ENCODE results near the gene PRRT2. TPM values are rescaled to one million over a fixed set of nuclear protein-coding genes. Genes with fewer than 3 reads are reported as not detected.

PRRT2 gene
- total and polyA plus RNA-seq, 10 of the 15 experiments (the other 5 are each of a cell fraction or from before 2014, with no cell fraction given), result 0.08 to 0.49 (median 0.12) TPM; not detected in 4

- TF ChIP-seq ETV6 (conservative IDR thresholded peaks at IDR 0.05 in 1 of 2, IDR thresholded peaks at IDR 0.05 in 1 of 2; ENCODE audit: borderline replicate concordance in 1 of 2, low read depth in 1 of 2), result no peak
- TF ChIP-seq PML (IDR thresholded peaks at IDR 0.05; ENCODE audit: low read length), result no peak
- peak; percentile 92 for TF ChIP-seq EED (IDR thresholded peaks at IDR 0.05; ENCODE audit: low read depth)
- TF ChIP-seq MYC (IDR thresholded peaks at IDR 0.05; ENCODE audit: insufficient read depth, insufficient read length, insufficient replicate concordance, low read length, severe bottlenecking), result no peak
- peak; percentile 85 for TF ChIP-seq POLR2A (IDR thresholded peaks at IDR 0.05; ENCODE audit: low read depth, low read length)
- no peak for TF ChIP-seq STAT1 (conservative IDR thresholded peaks at IDR 0.05)
- TF ChIP-seq KLF5 (IDR thresholded peaks at IDR 0.05; ENCODE audit: partially characterized antibody), result no peak
- no peak for TF ChIP-seq IRF4 (IDR thresholded peaks at IDR 0.05; ENCODE audit: low read depth, low read length)
- TF ChIP-seq, protein P1, sequence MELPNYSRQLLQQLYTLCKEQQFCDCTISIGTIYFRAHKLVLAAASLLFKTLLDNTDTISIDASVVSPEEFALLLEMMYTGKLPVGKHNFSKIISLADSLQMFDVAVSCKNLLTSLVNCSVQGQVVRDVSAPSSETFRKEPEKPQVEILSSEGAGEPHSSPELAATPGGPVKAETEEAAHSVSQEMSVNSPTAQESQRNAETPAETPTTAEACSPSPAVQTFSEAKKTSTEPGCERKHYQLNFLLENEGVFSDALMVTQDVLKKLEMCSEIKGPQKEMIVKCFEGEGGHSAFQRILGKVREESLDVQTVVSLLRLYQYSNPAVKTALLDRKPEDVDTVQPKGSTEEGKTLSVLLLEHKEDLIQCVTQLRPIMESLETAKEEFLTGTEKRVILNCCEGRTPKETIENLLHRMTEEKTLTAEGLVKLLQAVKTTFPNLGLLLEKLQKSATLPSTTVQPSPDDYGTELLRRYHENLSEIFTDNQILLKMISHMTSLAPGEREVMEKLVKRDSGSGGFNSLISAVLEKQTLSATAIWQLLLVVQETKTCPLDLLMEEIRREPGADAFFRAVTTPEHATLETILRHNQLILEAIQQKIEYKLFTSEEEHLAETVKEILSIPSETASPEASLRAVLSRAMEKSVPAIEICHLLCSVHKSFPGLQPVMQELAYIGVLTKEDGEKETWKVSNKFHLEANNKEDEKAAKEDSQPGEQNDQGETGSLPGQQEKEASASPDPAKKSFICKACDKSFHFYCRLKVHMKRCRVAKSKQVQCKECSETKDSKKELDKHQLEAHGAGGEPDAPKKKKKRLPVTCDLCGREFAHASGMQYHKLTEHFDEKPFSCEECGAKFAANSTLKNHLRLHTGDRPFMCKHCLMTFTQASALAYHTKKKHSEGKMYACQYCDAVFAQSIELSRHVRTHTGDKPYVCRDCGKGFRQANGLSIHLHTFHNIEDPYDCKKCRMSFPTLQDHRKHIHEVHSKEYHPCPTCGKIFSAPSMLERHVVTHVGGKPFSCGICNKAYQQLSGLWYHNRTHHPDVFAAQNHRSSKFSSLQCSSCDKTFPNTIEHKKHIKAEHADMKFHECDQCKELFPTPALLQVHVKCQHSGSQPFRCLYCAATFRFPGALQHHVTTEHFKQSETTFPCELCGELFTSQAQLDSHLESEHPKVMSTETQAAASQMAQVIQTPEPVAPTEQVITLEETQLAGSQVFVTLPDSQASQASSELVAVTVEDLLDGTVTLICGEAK (IDR thresholded peaks at IDR 0.05; ENCODE audit: borderline replicate concordance), result no peak
- peak; percentile 97 for TF ChIP-seq MEF2B (IDR thresholded peaks at IDR 0.05; ENCODE audit: partially characterized antibody, poor library complexity, severe bottlenecking)
- TF ChIP-seq YY1 (IDR thresholded peaks at IDR 0.05; ENCODE audit: low read depth, low read length), result peak; percentile 86
- TF ChIP-seq, protein P2, sequence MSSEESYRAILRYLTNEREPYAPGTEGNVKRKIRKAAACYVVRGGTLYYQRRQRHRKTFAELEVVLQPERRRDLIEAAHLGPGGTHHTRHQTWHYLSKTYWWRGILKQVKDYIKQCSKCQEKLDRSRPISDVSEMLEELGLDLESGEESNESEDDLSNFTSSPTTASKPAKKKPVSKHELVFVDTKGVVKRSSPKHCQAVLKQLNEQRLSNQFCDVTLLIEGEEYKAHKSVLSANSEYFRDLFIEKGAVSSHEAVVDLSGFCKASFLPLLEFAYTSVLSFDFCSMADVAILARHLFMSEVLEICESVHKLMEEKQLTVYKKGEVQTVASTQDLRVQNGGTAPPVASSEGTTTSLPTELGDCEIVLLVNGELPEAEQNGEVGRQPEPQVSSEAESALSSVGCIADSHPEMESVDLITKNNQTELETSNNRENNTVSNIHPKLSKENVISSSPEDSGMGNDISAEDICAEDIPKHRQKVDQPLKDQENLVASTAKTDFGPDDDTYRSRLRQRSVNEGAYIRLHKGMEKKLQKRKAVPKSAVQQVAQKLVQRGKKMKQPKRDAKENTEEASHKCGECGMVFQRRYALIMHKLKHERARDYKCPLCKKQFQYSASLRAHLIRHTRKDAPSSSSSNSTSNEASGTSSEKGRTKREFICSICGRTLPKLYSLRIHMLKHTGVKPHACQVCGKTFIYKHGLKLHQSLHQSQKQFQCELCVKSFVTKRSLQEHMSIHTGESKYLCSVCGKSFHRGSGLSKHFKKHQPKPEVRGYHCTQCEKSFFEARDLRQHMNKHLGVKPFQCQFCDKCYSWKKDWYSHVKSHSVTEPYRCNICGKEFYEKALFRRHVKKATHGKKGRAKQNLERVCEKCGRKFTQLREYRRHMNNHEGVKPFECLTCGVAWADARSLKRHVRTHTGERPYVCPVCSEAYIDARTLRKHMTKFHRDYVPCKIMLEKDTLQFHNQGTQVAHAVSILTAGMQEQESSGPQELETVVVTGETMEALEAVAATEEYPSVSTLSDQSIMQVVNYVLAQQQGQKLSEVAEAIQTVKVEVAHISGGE (CRISPR knock-in tag; IDR thresholded peaks at IDR 0.05), result no peak
- TF ChIP-seq JUNB (IDR thresholded peaks at IDR 0.05), result no peak
- TF ChIP-seq, protein P3, sequence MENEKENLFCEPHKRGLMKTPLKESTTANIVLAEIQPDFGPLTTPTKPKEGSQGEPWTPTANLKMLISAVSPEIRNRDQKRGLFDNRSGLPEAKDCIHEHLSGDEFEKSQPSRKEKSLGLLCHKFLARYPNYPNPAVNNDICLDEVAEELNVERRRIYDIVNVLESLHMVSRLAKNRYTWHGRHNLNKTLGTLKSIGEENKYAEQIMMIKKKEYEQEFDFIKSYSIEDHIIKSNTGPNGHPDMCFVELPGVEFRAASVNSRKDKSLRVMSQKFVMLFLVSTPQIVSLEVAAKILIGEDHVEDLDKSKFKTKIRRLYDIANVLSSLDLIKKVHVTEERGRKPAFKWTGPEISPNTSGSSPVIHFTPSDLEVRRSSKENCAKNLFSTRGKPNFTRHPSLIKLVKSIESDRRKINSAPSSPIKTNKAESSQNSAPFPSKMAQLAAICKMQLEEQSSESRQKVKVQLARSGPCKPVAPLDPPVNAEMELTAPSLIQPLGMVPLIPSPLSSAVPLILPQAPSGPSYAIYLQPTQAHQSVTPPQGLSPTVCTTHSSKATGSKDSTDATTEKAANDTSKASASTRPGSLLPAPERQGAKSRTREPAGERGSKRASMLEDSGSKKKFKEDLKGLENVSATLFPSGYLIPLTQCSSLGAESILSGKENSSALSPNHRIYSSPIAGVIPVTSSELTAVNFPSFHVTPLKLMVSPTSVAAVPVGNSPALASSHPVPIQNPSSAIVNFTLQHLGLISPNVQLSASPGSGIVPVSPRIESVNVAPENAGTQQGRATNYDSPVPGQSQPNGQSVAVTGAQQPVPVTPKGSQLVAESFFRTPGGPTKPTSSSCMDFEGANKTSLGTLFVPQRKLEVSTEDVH (IDR thresholded peaks at IDR 0.05; ENCODE audit: low read depth, partially characterized antibody), result no peak
- no peak for TF ChIP-seq SMARCA5 (IDR thresholded peaks at IDR 0.05)
- no peak for TF ChIP-seq BCLAF1 (IDR thresholded peaks at IDR 0.05)
Observed at GRCh38 chr16:29811170-29811895, 660 bp upstream of the PRRT2 start (continued).

All from GM12878 (cell line).